KG1 (cell line): ENCODE data around the gene SH2D5.
"Not testable (repeated sequence)": the region's sequence is repeated elsewhere in the genome, so short reads cannot be mapped to it uniquely, and the experiment has no call there.

Source experiments
- DNase-seq: peaks from one replicate; lab custom pipeline; 2025; lab: John Stamatoyannopoulos, UW

Gene SH2D5

GRCh38 chr1:20695515-20695914, 37.0 kb downstream of the SH2D5 start:
- DNase-seq = no peak

GRCh38 chr1:20693623-20694022, 38.9 kb downstream of the SH2D5 start:
- no peak for DNase-seq

- DNase-seq = no peak
Observed at GRCh38 chr1:20691872-20692271, 40.6 kb downstream of the SH2D5 start.

- no peak for DNase-seq
Observed at GRCh38 chr1:20689645-20690056, 42.9 kb downstream of the SH2D5 start.

GRCh38 chr1:20686883-20687725, 45.4 kb downstream of the SH2D5 start:
- DNase-seq = no peak

- no peak for DNase-seq
Observed at GRCh38 chr1:20685741-20686140, 46.8 kb downstream of the SH2D5 start.

GRCh38 chr1:20685099-20685662, 47.3 kb downstream of the SH2D5 start:
- no peak for DNase-seq

- no peak for DNase-seq
Observed at GRCh38 chr1:20684651-20685050, 47.9 kb downstream of the SH2D5 start.

- no peak for DNase-seq
Observed at GRCh38 chr1:20684050-20684620, 48.4 kb downstream of the SH2D5 start.

GRCh38 chr1:20683614-20684013, 48.9 kb downstream of the SH2D5 start:
- no peak for DNase-seq

- no peak for DNase-seq
Observed at GRCh38 chr1:20682571-20683236, 49.8 kb downstream of the SH2D5 start.

GRCh38 chr1:20681999-20682398, 50.5 kb downstream of the SH2D5 start:
- no peak for DNase-seq

GRCh38 chr1:20680269-20680668, 52.2 kb downstream of the SH2D5 start:
- no peak for DNase-seq

- DNase-seq = no peak
Observed at GRCh38 chr1:20678599-20678998, 53.9 kb downstream of the SH2D5 start.

GRCh38 chr1:20673626-20674025, 58.9 kb downstream of the SH2D5 start:
- not testable (repeated sequence) for DNase-seq

GRCh38 chr1:20672265-20672632, 60.3 kb downstream of the SH2D5 start:
- no peak for DNase-seq

GRCh38 chr1:20670936-20671335, 61.6 kb downstream of the SH2D5 start:
- no peak for DNase-seq
